NCI-H146 (cell line): Measurements from ENCODE around the gene NDUFS5.
"Not testable (repeated sequence)": the region's sequence is repeated elsewhere in the genome, so short reads cannot be mapped to it uniquely, and the experiment has no call there.

Source experiments
- DNase-seq: peaks from one replicate; lab custom pipeline; 2025; lab: John Stamatoyannopoulos, UW

Gene NDUFS5

GRCh38 chr1:39016604-39017171 is 9.5 kb upstream of the NDUFS5 start:
- DNase-seq: no peak

GRCh38 chr1:39017266-39017665 is 8.9 kb upstream of the NDUFS5 start:
- no peak for DNase-seq

- not testable (repeated sequence) for DNase-seq
Measured at GRCh38 chr1:39020494-39020893, 5.7 kb upstream of the NDUFS5 start.

- no peak for DNase-seq
Measured at GRCh38 chr1:39021426-39021825, 4.7 kb upstream of the NDUFS5 start.

GRCh38 chr1:39023140-39023539 is 3.0 kb upstream of the NDUFS5 start:
- DNase-seq: no peak

- no peak for DNase-seq
Measured at GRCh38 chr1:39026866-39027507, 837 bp downstream of the NDUFS5 start.

- DNase-seq: no peak
Measured at GRCh38 chr1:39034114-39034654, 8.0 kb downstream of the NDUFS5 start.

GRCh38 chr1:39036678-39037077 is 10.5 kb downstream of the NDUFS5 start:
- no peak for DNase-seq

- no peak for DNase-seq
Measured at GRCh38 chr1:39043513-39043912, 17.4 kb downstream of the NDUFS5 start.

- no peak for DNase-seq
Measured at GRCh38 chr1:39044762-39045161, 18.6 kb downstream of the NDUFS5 start.

GRCh38 chr1:39045231-39045630 is 19.1 kb downstream of the NDUFS5 start:
- DNase-seq: no peak

GRCh38 chr1:39046613-39047210 is 20.6 kb downstream of the NDUFS5 start:
- peak; percentile 34 for DNase-seq

GRCh38 chr1:39047374-39048229 is 21.5 kb downstream of the NDUFS5 start:
- DNase-seq: no peak

- DNase-seq: no peak
Measured at GRCh38 chr1:39048745-39049370, 22.7 kb downstream of the NDUFS5 start.

GRCh38 chr1:39050001-39050400 is 23.9 kb downstream of the NDUFS5 start:
- DNase-seq: no peak

GRCh38 chr1:39051193-39051850 is 25.2 kb downstream of the NDUFS5 start:
- DNase-seq: not testable (repeated sequence)

GRCh38 chr1:39051956-39052355 is 25.8 kb downstream of the NDUFS5 start:
- DNase-seq: no peak

GRCh38 chr1:39055213-39055710 is 29.1 kb downstream of the NDUFS5 start:
- DNase-seq: not testable (repeated sequence)

- not testable (repeated sequence) for DNase-seq
Measured at GRCh38 chr1:39061516-39061915, 35.4 kb downstream of the NDUFS5 start.

- no peak for DNase-seq
Measured at GRCh38 chr1:39061951-39062350, 35.8 kb downstream of the NDUFS5 start.

GRCh38 chr1:39063191-39063590 is 37.0 kb downstream of the NDUFS5 start:
- DNase-seq: no peak
